Glutamatergic neuron (in vitro differentiated cells): ENCODE measurements around the gene SMCR8. TPM values are rescaled to one million over a fixed set of nuclear protein-coding genes. Genes with fewer than 3 reads are reported as not detected.

Experiments used
- DNase-seq: peaks from one replicate; pipeline ENCODE4 v3.0.0; 2022
- H3K27ac Mint-ChIP-seq: one replicate; pipeline ENCODE4 v1.8.0; 2020; ENCODE audit warnings: mild to moderate bottlenecking, mixed read lengths, inconsistent platforms; ENCODE audit not compliant: unreplicated experiment
- H3K27me3 Mint-ChIP-seq: one replicate; pipeline ENCODE4 v1.8.0; 2020; ENCODE audit warnings: mild to moderate bottlenecking, moderate library complexity, mixed read lengths, inconsistent platforms; ENCODE audit not compliant: unreplicated experiment
- H3K36me3 Mint-ChIP-seq: one replicate; pipeline ENCODE4 v1.8.0; 2020; ENCODE audit warnings: mild to moderate bottlenecking, mixed read lengths, inconsistent platforms; ENCODE audit not compliant: unreplicated experiment
- H3K4me1 Mint-ChIP-seq: one replicate; pipeline ENCODE4 v1.8.0; 2020; ENCODE audit warnings: mild to moderate bottlenecking, low read depth, mixed read lengths, inconsistent platforms; ENCODE audit not compliant: unreplicated experiment
- H3K4me3 Mint-ChIP-seq: one replicate; pipeline ENCODE4 v1.8.0; 2020; ENCODE audit warnings: mild to moderate bottlenecking, mixed read lengths, inconsistent platforms; ENCODE audit not compliant: unreplicated experiment
- H3K9me3 Mint-ChIP-seq: one replicate; pipeline ENCODE4 v1.8.0; 2020; ENCODE audit warnings: mild to moderate bottlenecking, moderate library complexity, mixed read lengths, inconsistent platforms; ENCODE audit not compliant: unreplicated experiment
- total RNA-seq: library from RNA; stranded (reverse); fragmentation: NEBNext Ultra II Directional; extraction: Animal tissue kit (Norgen Biotek cat#: 25700); gene quantifications from one replicate; pipeline ENCODE4 v1.2.1, GENCODE V29; 2021; ENCODE audit not compliant: unreplicated experiment
- TF ChIP-seq, protein P1 (sequence below): fragments of 200-600 bp; sonication (generic); IDR thresholded peaks from one replicate; pipeline ENCODE4 v1.5.0; 2021; ENCODE audit not compliant: partially characterized antibody, unreplicated experiment

The SMCR8 gene
- total RNA-seq, 1 donor from 2014 or later = 14.0 TPM

DNA sequence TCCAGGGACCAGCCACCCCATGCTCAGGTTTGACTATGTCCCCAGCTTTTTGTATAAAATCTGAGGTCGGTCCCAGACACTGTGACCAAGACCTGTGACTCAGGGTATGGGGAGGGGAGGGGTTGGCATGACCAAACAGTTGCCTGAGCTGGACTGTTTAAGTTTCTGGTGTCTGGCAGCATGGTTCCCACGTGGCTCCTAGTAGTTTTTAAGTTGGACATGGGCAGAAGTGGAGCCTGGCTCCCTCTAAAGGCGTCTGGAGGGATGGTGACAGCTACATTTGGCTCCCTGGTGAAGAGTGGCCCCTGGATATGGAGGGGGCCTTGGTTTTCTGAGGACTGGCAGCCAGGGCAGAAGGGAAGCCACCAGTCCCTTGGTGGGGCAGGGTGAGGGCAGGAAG lies 7.9 kb downstream of the SMCR8 start:
- Mint-ChIP-seq H3K27me3 (peaks cover 2% of the 10 kb centered on the region), H3K36me3 (no peaks in the 10 kb centered on the region), H3K9me3 (peaks cover 3% of the 10 kb centered on the region), H3K4me1 (peaks cover 11% of the 10 kb centered on the region), H3K27ac (no peak overlapping the region), H3K4me3 (no peak overlapping the region)
- TF ChIP-seq, protein P1, sequence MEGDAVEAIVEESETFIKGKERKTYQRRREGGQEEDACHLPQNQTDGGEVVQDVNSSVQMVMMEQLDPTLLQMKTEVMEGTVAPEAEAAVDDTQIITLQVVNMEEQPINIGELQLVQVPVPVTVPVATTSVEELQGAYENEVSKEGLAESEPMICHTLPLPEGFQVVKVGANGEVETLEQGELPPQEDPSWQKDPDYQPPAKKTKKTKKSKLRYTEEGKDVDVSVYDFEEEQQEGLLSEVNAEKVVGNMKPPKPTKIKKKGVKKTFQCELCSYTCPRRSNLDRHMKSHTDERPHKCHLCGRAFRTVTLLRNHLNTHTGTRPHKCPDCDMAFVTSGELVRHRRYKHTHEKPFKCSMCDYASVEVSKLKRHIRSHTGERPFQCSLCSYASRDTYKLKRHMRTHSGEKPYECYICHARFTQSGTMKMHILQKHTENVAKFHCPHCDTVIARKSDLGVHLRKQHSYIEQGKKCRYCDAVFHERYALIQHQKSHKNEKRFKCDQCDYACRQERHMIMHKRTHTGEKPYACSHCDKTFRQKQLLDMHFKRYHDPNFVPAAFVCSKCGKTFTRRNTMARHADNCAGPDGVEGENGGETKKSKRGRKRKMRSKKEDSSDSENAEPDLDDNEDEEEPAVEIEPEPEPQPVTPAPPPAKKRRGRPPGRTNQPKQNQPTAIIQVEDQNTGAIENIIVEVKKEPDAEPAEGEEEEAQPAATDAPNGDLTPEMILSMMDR = no peak
- no peak for DNase-seq

DNA sequence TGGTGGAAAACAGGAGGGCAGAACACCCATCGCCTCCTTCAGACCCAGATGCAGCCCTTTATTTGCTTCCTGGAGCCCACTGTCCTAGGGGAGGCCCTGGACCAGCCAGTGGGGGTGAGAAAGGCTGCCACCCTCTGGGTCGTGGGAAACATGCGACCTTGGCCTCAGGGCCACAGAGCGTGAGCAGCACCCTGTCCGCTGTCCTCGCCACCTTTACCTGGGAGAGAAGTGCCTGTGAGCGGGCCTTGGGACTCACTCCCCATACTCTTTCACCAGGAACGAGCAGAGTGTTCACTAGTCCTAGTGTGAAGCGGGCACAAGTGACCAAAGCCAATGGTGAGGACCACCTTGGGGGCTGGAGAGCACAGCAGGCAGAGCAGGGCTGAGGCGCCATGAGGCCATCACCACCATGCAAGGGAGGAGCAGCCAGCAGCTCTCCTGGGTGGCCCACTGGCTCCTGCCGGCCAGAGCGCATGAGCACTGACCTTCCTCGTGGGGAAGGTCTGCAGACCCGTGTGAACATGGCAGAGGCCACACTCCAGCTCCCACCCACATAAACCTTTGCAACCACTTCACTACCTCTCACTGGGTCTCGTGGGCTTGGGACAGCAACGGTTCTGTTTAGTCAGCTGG lies 8.5 kb downstream of the SMCR8 start:
- Mint-ChIP-seq H3K4me3 (no peak overlapping the region), H3K27me3 (peaks cover 2% of the 10 kb centered on the region), H3K4me1 (peaks cover 10% of the 10 kb centered on the region), H3K9me3 (peaks cover 3% of the 10 kb centered on the region), H3K27ac (no peak overlapping the region), H3K36me3 (no peaks in the 10 kb centered on the region)
- no peak for DNase-seq
- TF ChIP-seq, protein P1 = no peak

DNA sequence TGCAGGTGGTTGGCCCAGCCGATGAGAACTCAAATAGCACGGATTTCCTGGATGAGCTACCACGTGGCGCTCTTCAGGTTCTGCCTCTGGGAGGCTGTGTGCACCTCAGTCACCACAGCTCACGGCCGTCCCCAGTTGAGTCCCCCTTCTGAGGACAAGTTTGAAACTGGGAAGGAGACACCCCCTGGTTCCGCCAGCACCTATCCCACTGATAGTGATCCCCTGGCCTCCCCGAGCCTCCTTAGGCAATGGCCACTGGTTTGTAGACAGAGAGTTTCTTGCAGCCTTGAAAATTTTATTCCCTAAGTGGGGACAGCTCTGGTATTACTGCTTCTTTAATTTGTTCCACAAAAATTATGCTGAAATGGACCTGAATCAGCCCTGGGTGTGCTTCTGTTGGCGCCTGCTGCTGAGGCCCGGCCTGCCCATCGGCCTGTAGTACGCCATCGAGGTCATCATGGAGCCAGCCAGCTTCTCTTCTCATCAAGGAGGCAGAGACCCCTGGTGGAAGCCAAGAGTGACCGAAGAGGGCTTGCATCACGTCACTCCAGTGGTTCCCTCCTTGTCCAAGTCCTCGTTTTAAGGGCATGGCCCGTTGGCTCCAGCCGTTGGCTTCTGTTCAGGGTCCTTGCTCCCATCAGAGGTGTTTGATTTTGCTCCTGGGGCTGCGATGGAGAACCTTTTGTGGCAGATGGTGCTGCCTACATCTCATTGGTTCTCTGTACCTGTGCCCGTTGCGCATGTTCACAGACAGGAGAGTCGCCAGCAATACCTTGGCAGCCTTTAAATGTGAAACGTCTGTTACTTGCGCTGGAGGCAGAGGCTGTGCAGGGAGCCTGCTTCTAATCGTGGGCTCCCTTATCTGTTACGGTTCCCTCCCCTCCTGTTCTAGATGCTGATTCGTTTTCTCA lies 9.3 kb downstream of the SMCR8 start:
- Mint-ChIP-seq H3K27ac (no peak overlapping the region), H3K9me3 (peaks cover 3% of the 10 kb centered on the region), H3K27me3 (peaks cover 2% of the 10 kb centered on the region), H3K4me1 (peaks cover 10% of the 10 kb centered on the region), H3K4me3 (no peak overlapping the region), H3K36me3 (no peaks in the 10 kb centered on the region)
- TF ChIP-seq, protein P1 = no peak
- no peak for DNase-seq

DNA sequence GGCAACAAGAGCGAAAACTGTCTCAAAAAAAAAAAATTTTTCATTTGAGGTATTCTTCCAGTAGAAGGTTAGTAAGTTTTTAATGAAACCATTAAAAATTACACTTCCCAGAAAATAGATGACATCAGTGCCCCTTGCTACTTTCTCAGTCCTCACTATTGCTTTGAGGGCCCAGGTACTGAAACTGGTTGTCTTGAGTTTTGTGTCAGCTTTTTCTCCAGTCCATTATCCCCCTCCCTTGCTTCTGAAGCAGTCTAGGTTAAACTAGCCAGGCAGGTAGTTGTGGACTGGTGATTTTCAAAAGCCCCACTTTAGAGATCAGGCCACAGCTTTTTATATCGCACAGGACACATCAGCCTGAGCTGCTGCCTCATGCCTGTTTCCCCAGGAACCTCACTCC lies 10.9 kb downstream of the SMCR8 start:
- Mint-ChIP-seq H3K4me3 (no peak overlapping the region), H3K9me3 (peaks cover 3% of the 10 kb centered on the region), H3K36me3 (no peaks in the 10 kb centered on the region), H3K27ac (no peak overlapping the region), H3K27me3 (peaks cover 2% of the 10 kb centered on the region), H3K4me1 (no peaks in the 10 kb centered on the region)
- DNase-seq = no peak
- TF ChIP-seq, protein P1 = no peak

DNA sequence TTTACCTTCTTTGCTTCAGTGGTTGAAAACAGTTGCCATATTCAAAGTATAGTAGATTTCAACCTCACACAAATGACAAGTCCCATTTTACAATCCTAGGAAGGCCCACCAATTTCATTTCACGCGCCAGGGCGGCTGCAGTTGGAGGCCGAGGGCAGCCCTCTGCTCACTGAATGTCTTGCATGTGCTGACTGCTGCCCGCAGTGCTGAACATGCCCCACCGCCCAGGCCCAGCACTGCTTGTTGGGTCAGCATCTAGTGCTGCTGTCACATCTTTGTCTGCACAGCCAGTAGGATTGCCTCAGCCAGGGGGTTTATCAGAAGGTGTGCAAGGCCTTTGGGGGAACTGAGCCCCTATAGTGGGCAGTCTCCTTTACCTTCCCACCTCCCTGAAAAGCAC lies 11.5 kb downstream of the SMCR8 start:
- Mint-ChIP-seq H3K27ac (no peak overlapping the region), H3K27me3 (peaks cover 2% of the 10 kb centered on the region), H3K4me1 (no peaks in the 10 kb centered on the region), H3K36me3 (no peaks in the 10 kb centered on the region), H3K4me3 (no peak overlapping the region), H3K9me3 (peaks cover 3% of the 10 kb centered on the region)
- TF ChIP-seq, protein P1 = no peak
- no peak for DNase-seq
